ENCODE results near the gene NFE2L1.
"Not testable (repeated sequence)": the region's sequence is repeated elsewhere in the genome, so short reads cannot be mapped to it uniquely, and the experiment has no call there.

The NFE2L1 gene

DNA sequence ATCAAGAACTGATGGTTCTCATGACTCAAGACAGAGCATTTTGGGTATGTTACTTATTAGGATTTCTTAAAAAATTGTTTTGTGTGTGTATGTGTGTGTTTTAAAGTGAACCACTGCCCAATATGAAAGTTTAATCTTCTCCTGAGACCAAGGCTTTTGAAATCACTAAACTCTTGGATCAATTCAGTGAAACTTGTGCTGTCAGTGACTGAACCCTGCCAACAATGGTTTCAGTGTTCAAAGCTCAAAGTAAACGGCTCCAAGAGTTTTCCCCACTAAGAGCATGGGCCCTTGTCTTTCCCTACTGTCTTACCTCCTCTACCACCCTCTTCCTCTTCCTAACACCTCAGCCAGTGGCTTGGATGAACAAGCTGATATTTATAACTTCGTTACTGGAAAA lies 22.0 kb downstream of the NFE2L1 start:
- no peak for DNase-seq

DNA sequence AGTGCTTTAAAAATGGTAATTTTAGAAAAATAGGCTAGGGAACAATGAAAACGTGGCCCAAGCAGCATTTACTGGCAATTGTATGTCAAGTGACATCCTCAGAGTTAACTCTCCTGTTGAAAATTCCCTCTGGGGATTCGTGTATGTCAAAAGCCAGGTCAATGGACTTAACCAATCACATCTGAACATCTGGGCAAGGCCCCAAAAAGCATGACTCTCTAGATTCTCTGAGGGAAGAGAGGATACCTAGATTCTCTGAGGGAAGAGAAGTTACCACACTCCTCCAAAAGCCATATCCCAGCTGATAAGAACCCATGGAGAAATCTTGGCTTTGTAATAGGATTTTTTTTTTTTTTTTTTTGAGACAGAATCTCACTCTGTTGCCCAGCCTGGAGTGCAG lies 23.5 kb downstream of the NFE2L1 start:
- no peak for DNase-seq

DNA sequence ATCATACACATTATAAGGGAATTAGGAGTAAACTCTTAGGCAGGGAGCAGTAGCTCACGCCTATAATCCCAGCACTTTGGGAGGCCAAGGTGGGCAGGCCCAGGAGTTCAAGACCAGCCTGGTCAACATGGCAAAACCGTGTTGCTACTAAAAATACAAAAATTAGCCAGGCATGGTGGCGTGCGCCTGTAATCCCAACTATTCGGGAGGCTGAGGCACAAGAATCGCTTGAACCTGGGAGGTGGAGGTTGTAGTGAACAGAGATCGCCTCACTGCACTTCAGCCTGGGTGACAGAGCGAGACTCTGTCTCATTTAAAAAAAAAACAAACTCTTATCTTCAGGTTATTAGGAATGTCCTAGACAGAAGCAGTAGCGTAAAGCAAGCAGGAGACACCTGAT lies 24.7 kb downstream of the NFE2L1 start:
- not testable (repeated sequence) for DNase-seq

DNA sequence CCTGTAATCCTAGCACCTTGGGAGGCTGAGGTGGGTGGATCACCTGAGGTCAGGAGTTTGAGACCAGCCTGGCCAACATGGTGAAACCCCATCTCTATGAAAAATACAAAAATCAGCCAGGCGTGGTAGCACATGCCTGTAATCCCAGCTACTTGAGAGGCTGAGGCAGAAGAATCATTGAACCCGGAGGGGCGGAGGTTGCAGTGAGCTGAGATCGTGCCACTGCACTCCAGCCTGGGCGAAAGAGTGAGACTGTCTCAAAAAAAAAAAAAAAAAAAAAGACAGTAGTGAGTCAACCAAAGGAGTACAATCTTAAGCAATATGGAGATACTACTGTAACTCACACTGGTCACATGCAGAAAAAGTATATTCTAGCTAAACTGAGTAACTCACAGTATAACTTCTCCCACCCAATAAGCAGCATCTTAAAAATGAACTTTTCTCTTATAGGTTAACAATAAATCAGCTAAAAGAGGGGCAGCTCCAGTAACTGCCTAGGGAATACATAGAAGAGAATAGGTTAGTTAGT lies 25.5 kb downstream of the NFE2L1 start:
- not testable (repeated sequence) for DNase-seq

DNA sequence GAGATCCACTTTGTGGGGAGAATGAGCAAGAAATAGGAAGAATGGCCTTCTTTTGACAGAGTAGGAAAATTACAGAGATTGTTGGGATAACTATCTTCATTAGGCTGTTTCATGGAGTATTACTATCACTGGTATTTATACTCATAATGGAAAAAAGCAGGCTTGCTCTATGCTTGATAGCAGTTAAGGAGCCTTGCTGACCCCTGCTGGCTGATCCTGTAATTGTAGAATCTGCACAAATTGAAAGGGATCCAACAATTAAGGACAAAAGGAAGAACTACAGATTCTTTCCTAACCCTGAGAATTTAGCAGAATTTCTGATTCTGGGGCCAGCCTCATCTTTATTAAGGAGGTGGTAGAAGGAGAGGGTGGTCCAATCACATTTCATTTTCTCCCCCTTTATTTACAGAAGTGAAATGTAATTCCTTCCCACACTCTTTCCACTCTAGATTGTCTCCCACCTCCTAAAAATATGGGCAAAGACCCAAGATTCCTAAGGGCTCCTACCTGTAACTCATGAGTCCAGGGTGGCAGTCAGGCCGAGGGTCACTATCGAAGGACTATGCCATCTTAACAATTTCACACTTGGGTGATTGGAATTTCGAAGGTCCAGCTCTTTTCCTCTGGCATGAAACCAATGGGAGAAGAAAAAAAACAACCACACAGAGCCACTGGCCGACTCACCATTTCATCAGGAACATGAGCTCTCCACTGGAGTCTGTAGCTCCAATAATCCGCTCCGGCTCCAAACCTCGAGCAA lies 26.3 kb downstream of the NFE2L1 start:
- DNase-seq, result peak; percentile 56

DNA sequence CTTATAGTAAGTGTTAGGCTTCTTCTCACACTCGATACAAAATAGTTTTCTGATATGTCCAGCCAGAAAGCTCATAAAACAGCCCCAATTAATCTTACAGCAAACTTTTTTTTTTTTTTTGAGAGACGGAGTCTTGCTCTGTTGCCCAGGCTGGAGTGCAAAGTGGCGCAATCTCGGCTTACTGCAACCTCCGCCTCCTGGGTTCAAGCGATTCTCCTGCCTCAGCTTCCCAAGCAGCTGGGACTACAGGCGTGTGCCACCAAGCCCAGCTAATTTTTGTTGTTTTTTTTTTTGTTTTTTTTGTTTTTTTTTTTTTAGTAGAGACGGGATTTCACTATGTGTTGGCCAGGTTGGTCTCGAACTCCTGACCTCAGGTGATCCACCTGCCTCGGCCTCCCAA lies 29.0 kb downstream of the NFE2L1 start:
- DNase-seq, result not testable (repeated sequence)

DNA sequence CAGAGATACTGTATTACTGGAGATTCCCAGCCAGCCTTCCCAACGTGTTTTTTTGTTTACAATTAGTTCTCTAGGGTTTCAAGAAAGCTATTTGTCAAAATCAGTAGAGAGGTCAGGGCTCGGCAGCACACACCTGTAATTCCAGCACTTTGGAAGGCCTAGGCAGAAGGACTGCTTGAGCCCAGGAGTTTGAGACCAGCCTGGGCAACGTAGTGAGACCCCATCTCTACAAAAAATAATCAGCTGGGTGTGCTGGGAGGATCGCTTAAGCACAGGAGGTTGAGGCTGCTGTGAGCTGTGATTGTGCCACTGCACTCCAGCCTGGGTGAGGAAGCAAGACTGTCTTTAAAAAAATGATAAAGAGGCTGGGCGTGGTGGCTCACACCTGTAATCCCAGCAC lies 33.7 kb downstream of the NFE2L1 start:
- no peak for DNase-seq

DNA sequence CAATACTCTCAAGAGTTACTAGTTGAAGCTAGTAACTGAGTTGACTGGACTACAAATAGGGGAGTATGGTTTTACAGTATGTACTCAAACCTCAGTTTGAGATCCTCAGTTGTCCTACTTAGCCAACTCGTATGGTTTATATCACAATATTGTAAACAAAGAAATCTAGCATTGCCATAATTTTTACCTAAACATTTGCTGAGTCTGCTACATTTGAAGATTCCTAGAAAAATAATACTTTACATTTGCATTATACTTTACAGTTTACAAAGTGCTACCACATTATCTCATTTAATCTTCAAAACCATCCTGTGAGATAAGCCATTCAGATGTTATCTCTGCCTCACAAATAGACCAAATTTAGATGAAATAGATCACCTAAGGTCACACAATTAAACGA lies 36.8 kb downstream of the NFE2L1 start:
- no peak for DNase-seq

DNA sequence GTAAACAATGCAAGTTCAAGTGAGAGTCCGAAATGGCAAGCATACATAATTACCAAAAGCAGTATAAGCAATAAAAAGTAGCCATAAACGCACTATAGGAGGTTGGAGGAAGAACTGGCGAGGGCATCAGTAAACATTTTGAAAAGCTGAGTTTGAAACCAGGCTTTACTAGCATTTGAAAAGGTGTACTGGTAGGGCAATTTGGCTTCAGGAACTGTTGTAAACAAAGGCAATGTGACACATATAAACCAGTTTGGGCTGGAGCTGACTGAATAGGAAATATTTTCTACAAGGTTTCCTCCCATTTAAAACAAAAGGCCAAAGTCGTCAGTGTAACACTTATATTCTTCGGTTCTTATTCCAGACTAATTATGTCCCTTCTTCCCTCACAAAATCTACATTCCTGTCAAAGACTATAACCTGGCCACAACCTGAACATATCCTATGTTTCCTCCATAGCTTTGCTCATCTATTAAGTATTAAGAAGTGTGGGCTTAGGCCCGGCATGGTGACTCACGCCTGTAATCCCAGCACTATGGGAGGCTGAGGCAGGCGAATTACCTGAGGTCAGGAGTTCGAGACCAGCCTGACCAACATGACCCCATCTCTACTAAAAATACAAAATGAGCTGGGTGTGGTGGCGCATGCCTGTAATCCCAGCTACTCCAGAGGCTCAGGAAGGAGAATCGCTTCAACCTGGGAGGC lies 45.3 kb downstream of the NFE2L1 start:
- no peak for DNase-seq

DNA sequence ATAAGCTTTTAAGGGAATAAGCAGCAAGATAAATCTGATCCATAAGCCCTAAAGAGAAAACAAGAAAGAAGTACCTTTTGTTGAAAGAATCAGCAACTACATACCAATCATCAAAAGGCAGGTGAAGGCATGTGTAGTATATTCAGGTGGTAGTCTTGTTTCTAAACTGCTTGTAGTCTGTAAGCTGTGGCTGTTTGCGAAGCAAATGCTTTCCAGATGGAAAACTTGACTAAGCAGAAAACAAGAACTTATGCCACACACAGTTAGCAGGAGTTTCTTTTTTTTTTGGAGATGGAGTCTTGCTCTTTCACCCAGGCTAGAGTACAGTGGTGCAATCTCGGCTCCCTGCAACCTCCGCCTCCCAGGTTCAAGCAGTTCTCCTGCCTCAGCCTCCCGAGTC lies 47.5 kb downstream of the NFE2L1 start:
- DNase-seq, result no peak

DNA sequence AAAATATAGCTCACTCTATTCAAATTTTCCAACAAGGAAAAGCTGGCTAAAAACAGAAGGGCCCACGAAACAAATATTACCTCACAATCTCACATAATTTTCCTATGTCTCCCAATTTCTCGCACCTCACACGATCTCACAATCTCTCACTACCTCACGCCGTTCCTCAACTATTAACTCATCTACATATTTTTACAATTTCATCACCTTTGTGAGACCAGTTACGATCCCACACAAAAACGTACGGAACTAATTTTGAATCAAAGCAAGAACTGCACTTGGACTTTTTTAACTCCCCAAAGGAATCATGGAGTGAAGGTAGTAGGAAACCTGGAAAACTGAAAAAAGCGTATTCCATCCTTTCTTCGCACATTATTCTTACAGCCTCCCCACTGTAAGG lies 52.0 kb downstream of the NFE2L1 start:
- no peak for DNase-seq

DNA sequence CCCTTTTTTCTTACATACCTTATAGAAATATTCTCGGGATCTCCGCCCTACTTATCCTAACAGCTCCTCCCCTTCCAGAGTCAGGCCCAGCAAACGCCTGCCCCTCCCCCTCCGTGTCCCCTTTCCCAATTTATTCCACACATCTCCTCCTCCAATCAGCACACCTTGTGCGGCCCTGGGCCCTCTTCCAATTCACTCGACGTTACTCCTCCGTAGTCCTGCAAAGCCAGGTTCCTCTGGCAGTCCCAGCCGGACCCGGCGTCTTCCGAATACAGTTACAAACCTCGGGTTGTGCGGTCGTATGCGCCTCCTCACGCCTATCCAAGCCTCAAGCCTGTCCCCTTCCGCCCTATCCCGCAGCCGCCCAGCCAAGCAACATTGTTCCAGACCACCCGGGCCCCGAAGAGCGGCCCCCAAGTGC lies 52.4 kb downstream of the NFE2L1 start:
- DNase-seq, result no peak

DNA sequence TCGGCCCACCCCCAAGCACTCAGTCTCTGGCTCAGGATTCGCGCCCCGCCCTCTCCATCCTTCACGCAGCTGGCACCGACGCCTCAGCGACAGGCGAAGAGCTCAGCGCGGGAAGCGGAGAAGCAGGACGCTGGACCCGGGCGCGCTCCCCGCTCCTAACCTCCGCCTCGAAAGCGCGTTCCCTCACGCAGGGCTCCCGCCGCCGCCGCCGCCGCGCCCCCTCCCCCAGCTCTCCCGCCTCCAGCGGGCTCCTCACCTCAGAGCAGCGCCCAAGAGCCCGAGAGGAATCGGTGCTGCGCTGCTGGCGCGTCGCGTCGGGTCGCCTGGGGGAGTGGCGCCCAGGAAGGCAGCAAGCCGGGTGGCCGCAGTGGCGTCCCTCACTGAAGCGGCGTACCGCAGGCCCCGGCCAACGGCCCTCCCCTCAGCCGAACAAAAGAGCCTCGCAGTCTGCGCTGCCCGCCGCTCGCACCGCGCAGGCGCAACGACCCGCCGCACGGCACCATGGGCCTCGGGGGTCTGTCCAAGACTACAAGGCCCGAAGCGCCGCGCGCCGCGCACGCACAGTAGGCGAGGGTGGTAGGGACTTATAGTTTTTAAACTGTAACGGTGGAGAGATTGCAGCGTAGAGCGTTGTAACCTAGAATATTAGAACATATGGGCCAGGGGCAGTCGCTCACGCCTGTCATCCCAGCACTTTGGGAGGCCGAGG lies 53.0 kb downstream of the NFE2L1 start, which contains the start of gene CBX1:
Gene CBX1 (minus strand): TSS at position 467 of the 709 bp plus-strand sequence. CDS start 24,474 bp downstream, outside the sequence.
- DNase-seq, result peak; percentile 96

DNA sequence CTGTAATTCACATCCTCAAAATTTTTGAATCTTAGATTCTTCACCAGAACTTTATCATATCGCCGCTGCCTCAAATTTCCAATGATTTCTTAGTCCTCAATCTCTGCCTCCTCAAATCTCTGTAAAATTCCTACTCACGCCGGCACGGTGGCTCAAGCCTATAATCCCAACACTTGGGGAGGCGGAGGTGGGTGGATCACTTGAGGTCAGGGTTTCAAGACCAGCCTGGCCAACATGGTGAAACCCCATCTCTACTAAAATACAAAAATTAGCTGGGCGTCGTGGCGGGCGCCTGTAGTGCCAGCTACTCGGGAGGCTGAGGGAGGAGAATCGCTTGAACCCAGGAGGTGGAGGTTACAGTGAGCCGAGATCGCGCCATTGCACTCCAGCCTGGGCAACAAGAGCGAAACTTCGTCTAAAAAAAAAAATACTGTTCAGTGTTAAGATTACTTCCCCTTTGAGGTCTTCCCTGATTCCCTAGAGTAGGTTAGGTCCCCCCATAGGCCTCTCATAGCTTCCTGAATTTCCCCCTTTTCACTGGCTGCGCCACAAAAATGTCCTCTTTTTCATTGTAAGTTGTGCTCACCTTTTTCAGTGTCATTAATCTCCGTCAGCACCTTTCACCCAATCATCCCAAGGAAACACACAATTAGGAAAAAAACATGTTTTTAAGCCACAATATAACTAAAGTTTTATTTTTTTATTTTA lies 54.0 kb downstream of the NFE2L1 start:
- no peak for DNase-seq

DNA sequence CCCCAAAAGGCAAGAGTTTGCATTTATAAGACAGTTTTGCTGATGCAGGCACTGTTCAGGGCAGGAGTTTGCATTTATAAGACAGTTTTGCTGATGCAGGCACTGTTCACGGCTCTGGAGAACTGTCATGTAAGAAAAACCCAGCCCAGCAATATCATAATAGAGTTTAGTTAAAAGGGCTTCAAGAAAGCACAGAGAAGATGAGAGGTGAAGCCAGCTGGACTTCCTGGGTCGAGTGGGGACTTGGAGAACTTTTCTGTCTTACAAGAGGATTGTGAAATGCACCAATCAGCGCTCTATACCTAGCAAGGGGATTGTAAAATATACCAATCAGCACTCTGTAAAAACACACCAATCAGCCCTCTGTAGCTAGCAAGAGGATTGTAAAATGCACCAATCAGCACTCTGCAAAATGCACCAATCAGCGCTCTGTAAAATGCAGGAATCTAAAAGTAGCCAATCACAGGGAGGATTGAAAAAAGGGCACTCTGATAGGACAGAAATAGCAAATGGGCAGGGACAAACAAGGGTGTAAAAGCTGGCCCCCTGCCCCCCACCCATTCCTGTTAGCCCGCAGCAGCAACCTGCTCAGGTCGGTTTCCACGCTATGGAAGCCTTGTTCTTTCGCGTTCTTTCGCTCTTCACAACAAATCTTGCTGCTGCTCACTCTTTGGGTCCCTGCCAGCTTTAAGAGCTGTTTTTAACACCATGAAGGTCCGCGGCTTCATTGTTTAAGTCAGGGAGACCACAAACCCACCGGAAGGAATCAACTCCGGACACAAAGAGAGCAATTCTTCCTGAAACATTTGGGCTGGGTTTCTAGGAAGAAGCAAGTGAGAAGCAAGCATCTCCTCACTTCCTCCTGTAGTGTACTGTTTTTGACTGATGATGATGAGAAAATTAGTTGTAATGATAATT lies 54.9 kb downstream of the NFE2L1 start:
- DNase-seq, result no peak

DNA sequence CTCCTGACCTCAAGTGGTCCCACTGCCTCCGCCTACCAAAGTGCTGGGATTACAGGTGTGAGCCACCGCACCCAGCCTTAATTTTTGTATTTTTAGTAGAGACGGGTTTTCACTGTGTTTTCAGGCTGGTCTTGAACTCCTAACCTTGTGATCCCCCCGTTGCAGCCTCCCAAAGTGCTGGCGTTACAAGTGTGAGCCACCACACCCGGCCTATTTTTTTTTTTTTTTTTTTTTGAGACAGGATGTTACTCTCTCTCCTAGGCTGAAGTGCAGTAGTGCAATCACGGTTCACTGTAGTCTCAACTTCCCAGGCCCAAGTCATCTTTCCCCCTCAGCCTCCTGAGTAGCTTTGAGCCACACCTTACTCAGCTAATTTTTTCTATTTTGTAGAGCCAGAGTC lies 56.3 kb downstream of the NFE2L1 start:
- DNase-seq, result no peak

DNA sequence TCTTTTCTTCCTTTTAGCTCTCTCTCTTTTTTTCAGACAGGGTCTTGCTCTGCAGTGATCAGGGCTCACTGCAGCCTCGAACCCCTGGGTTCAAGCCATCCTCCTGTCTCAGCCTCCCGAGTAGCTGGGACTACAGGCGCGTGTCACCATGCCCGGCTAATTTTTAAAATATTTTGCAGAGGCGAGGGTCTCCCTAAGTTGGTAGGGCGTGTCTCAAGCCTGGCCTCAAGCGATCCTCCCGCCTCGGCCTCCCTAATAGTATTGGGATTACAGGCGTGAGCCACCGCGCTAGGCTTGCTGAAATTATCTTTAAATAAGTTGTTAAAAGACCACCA lies 58.6 kb downstream of the NFE2L1 start:
- no peak for DNase-seq

DNA sequence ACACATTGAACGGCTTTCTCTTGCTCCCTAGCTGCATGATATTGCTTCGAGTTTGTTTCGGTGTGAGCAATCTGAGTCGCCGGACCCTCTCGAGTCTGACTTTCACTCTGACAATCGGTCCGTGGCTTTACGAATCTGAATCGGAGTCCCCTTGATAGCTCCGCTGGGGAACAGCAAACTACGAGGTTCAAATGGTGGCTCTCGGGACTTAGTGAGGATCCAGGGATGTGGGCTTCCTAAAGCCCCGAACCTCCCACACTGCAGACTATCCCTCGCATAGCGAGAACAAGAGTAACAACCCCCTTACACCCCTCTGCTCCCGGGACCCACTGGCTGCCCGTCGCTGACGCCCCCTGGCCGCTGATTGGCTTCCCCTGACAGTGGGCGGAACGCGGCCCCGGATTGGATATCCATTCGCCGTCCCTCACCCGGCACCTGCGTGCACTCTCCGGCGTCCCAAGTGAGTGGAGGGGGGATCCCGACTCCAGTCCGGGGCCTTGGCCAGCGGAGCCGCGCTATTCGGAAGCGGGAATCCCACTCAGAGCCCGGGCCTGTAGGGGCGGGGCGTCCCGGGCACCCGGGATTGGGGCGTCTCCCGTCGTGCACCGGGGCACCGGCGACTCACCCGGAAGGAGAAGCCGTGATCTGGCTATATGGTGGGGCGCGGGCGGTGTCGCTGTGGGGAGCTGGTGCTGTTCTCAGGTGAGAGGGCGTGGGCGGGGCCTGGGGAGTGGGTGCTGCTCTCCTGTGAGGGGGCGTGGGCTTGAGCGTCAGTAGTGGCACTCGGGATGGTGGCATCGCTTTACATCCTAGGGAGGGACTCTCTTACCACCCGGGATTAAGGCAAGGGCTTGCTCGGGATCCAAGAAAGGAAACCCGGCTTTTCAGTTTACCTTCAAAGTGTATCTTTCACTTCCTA lies 59.2 kb downstream of the NFE2L1 start, which contains the start of gene SNX11:
Gene SNX11 (plus strand): TSS at position 630 of the 919 bp plus-strand sequence. CDS start 4,278 bp downstream, outside the sequence.
- DNase-seq, result peak; percentile 96

DNA sequence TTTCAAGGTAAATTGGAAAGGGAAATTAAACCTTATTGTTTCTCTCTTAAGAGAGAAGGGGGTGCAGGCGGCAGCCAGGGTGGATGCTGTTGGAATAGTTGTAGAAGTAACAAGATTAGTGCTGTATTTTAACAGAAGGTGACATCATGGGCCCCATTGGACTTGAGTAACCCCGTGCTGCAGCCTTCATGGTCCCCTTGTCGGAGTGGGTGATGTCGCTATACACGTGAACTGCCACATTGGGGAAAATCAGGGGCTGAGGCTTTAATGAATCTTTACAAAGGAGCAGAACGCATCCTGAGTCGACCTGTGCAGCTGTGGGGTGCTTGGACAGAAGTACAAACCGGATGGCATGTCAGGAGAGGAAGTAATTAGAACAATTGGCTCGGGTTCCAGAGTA lies 62.6 kb downstream of the NFE2L1 start:
- DNase-seq, result no peak

All from retina (tissue), 1 donor.